AG09319 (cell line): ENCODE data around the gene NBPF3.
"Not testable (repeated sequence)": the region's sequence is repeated elsewhere in the genome, so short reads cannot be mapped to it uniquely, and the experiment has no call there.

Experiments used
- DNase-seq: peaks from one replicate; pipeline ENCODE4 v3.0.0-alpha.2; 2010; ENCODE audit warnings: low read depth; ENCODE audit errors: extremely low read depth
- CTCF ChIP-seq: IDR thresholded peaks from 2 replicates; pipeline ENCODE4 v1.5.1; 2011; ENCODE audit warnings: low read depth, mild to moderate bottlenecking, inconsistent platforms, low read length, moderate library complexity

Gene NBPF3

GRCh38 chr1:21517660-21518480, 77.9 kb downstream of the NBPF3 start:
- no peak for DNase-seq
- no peak for TF ChIP-seq CTCF

- no peak for TF ChIP-seq CTCF
- DNase-seq: no peak
Observed at GRCh38 chr1:21518774-21519455, 79.0 kb downstream of the NBPF3 start.

GRCh38 chr1:21519486-21520070, 79.6 kb downstream of the NBPF3 start:
- not testable (repeated sequence) for DNase-seq

DNA sequence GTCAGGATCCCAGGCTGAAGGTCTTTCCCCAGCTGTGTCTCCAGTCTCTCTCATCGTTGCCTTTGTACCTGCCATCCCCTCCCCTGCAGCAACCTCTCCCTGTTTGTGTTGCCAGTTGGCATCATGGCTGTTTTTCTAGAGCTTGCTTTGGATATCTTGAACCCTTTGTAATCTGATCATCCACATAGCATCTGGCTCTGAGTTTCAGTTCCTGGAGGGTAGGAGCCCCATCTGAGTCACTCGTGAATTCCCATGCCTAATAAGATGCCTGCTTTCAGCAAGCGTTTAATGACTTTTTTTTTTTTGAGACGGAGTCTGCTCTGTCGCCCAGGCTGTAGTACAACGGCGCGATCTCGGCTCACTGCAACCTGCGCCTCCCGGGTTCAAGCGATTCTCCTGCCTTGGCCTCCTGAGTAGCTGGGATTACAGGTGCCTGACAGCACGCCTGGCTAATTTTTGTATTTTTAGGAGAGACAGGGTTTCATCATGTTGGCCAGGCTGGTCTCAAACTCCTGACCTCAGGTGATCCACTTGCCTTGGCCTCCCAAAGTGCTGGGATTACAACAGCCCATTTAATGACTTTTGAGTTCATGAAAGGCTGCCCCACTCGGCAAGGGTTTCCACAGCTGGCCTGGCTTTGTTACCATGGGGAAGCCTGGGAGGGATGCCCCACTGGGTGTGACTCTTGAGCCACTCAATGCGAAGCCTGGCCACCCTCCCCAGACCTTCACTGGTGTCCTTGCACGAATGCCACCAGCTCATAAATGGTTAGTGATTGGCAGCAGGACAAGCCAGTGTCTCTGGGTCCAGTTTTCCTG, 81.2 kb downstream of the NBPF3 start:
- DNase-seq: no peak
- no peak for TF ChIP-seq CTCF

- DNase-seq: no peak
- TF ChIP-seq CTCF: no peak
Observed at GRCh38 chr1:21521717-21522060, 81.8 kb downstream of the NBPF3 start.

DNA sequence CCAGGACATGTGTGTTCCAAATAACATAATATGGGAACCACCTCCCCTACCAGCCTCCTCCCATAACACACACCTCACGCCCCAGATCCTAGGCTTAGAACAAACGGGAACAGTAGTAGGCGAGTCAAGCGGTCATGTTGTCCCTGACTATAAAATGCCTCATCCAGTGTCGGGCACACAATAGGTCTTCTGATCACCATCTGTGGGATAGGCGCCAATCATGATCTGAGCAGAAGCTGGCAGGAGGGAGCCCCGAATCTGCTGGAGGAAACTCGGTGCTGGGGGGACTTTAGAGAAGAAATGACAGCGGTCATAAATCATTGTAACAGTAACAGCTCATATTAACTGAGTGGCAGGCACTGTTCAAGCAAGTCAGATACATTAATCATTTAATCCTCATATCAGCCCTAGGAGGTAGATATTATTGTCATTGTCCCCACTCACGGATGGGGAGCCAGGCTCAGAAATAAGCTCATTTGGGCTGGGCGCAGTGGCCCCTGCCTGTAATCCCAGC, 82.6 kb downstream of the NBPF3 start:
- DNase-seq: no peak
- no peak for TF ChIP-seq CTCF

- no peak for TF ChIP-seq CTCF
- no peak for DNase-seq
Observed at GRCh38 chr1:21523297-21523813, 83.4 kb downstream of the NBPF3 start.
